Body of pancreas (tissue), 4 donors: ENCODE measurements around the gene DGKI.

Source experiments
- POLR2A ChIP-seq, 3 donors: fragments of 450-650 bp; IDR thresholded peaks; one replicate each; pipeline ENCODE4 v1.6.1; 2016; ENCODE audit warnings: antibody characterized with exemption in 3 of 3, mild to moderate bottlenecking in 2 of 3
- TF ChIP-seq, protein P1 (sequence below), 7 experiments: fragments of 450-650 bp in 4 of 7; fragments of 200-600 bp in 3 of 7; sonication (generic) in 3 of 7; IDR thresholded peaks; one replicate each; pipeline ENCODE4 v1.5.1; 2016 to 2019; ENCODE audit warnings: antibody characterized with exemption in 7 of 7

DNA sequence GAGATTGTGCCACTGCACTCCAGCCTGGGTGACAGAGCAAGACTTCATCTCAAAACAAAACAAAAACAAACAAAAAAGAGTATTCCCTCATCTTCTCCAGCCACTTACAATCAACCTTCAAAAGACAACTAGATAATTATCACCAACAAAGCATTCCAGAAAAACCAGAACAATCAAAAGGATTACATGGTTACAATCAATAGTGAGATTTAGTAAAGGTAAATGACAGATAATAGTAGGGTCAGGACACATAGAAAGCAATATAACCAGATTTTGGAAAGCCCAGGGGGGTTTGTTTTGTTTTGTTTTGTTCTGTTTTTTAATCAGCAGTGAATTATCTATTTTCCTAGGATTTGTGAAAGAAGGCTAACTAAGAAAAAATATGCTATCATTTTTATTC is 412.2 kb downstream of the DGKI start:
- TF ChIP-seq, protein P1, sequence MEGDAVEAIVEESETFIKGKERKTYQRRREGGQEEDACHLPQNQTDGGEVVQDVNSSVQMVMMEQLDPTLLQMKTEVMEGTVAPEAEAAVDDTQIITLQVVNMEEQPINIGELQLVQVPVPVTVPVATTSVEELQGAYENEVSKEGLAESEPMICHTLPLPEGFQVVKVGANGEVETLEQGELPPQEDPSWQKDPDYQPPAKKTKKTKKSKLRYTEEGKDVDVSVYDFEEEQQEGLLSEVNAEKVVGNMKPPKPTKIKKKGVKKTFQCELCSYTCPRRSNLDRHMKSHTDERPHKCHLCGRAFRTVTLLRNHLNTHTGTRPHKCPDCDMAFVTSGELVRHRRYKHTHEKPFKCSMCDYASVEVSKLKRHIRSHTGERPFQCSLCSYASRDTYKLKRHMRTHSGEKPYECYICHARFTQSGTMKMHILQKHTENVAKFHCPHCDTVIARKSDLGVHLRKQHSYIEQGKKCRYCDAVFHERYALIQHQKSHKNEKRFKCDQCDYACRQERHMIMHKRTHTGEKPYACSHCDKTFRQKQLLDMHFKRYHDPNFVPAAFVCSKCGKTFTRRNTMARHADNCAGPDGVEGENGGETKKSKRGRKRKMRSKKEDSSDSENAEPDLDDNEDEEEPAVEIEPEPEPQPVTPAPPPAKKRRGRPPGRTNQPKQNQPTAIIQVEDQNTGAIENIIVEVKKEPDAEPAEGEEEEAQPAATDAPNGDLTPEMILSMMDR (IDR thresholded peaks at IDR 0.05) = no peak
- no peak for TF ChIP-seq POLR2A (IDR thresholded peaks at IDR 0.05)
